Coronary artery (tissue), 2 donors: ENCODE measurements around the gene ELP2.

ENCODE experiments used
- DNase-seq: peaks from one replicate; pipeline ENCODE4 v3.0.0-alpha.2; 2017; ENCODE audit warnings: low spot score
- H3K27ac ChIP-seq, 2 donors: fragments of 200-600 bp; sonication (generic); one replicate each; pipeline ENCODE4 v1.5.1; 2016 to 2019
- H3K4me3 ChIP-seq: fragments of 200-600 bp; sonication (generic); 2 replicates; pipeline ENCODE4 v1.5.1; 2016; ENCODE audit warnings: mild to moderate bottlenecking, moderate library complexity
- CTCF ChIP-seq: fragments of 200-600 bp; sonication (generic); IDR thresholded peaks from one replicate; pipeline ENCODE4 v1.5.1; 2019; ENCODE audit warnings: antibody characterized with exemption

The ELP2 gene

GRCh38 chr18:36187193-36187825 is 57.6 kb downstream of the ELP2 start, which contains the start of gene MOCOS:
TSS of gene MOCOS (plus strand) at chr18:36187497. CDS start at chr18:36187540, 43 bp downstream.
- peak; percentile 90 for DNase-seq
- Histone ChIP-seq H3K27ac (peak within 1 kb of the TSS in 1 of 2 donors; percentile 11), H3K4me3 (peak within 1 kb of the TSS; percentile 83)
- no peak for TF ChIP-seq CTCF

GRCh38 chr18:36187826-36188721 is 58.4 kb downstream of the ELP2 start:
- Histone ChIP-seq H3K27ac (no peak overlapping the region), H3K4me3 (peak overlapping the region; percentile 83)
- DNase-seq = no peak
- TF ChIP-seq CTCF = no peak

- DNase-seq = no peak
- no peak overlapping the region for H3K27ac ChIP-seq
- TF ChIP-seq CTCF = no peak
- H3K4me3 ChIP-seq = no peak overlapping the region
Measured at GRCh38 chr18:36188916-36189315, 59.2 kb downstream of the ELP2 start.

- DNase-seq = no peak
- H3K27ac ChIP-seq = no peak overlapping the region
- TF ChIP-seq CTCF = no peak
- H3K4me3 ChIP-seq = no peak overlapping the region
Measured at GRCh38 chr18:36189486-36189885, 59.8 kb downstream of the ELP2 start.

GRCh38 chr18:36191286-36191685 is 61.6 kb downstream of the ELP2 start:
- TF ChIP-seq CTCF = no peak
- Histone ChIP-seq H3K4me3 (no peak overlapping the region), H3K27ac (no peak overlapping the region)
- DNase-seq = no peak

- no peak for TF ChIP-seq CTCF
Measured at GRCh38 chr18:36191711-36192110, 62.0 kb downstream of the ELP2 start.

More at GRCh38 chr18:36191711-36192110, 62.0 kb downstream of the ELP2 start:
- H3K4me3 ChIP-seq = no peak overlapping the region
- H3K27ac ChIP-seq = no peak overlapping the region
- no peak for DNase-seq
